HFFc6 (cell line): ENCODE measurements around the gene FOXJ3. TPM values are rescaled to one million over a fixed set of nuclear protein-coding genes. Genes with fewer than 3 reads are reported as not detected.

Source experiments
- DNase-seq: peaks from one replicate; pipeline ENCODE4 v3.0.0-alpha.2; 2018
- H3K27ac Mint-ChIP-seq: 2 replicates; pipeline ENCODE4 v1.8.0; 2020; ENCODE audit warnings: mild to moderate bottlenecking, mixed read lengths
- H3K27me3 Mint-ChIP-seq: 2 replicates; pipeline ENCODE4 v1.8.0; 2021; ENCODE audit warnings: mild to moderate bottlenecking, moderate library complexity, mixed read lengths; ENCODE audit not compliant: insufficient read depth
- H3K36me3 Mint-ChIP-seq: 2 replicates; pipeline ENCODE4 v1.8.0; 2021; ENCODE audit warnings: low read depth, mixed read lengths
- H3K4me1 Mint-ChIP-seq: 2 replicates; pipeline ENCODE4 v1.8.0; 2020; ENCODE audit warnings: low read depth, mixed read lengths
- H3K4me3 Mint-ChIP-seq: 2 replicates; pipeline ENCODE4 v1.8.0; 2020; ENCODE audit warnings: mild to moderate bottlenecking, moderate library complexity, mixed read lengths
- H3K9me3 Mint-ChIP-seq: 2 replicates; pipeline ENCODE4 v1.8.0; 2020; ENCODE audit warnings: mild to moderate bottlenecking, mixed read lengths
- total RNA-seq, 6 experiments: library from RNA; stranded (reverse); fragmentation: NEBNext Ultra II Directional; extraction: Animal tissue kit (Norgen Biotek cat#: 25700); gene quantifications; 2 replicates in 1 of 6; 3 replicates in 5 of 6; pipeline ENCODE4 v1.2.3, GENCODE V29; 2021
- TF ChIP-seq, protein P1 (sequence below): fragments of 200-600 bp; sonication (generic); IDR thresholded peaks from 2 replicates; pipeline ENCODE4 v1.5.0; 2021; ENCODE audit warnings: antibody characterized with exemption, mild to moderate bottlenecking

The FOXJ3 gene
- total RNA-seq, 6 experiments from 2014 or later = 24.5 to 31.3 (median 28.9) TPM

DNA sequence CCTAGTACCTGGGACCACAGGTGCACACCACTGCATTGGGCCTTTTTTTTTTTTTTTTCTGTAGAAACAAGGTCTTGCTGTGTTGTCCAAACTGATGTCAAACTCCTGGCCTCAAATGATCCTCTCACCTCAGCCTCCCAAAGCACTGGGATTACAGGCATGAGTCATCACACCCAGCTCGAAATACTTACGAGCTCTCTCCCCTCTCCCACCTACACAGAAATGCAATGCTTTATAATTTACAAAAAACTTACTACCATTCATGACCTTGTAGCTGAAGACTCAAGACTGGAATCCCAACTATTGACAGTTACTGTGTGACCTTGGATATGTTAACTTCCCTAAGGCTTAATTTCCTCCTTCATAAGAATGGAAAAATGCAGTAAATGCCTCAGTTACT, 18.7 kb downstream of the FOXJ3 start:
- Mint-ChIP-seq H3K27ac (no peak overlapping the region), H3K36me3 (peaks cover 11% of the 10 kb centered on the region), H3K4me3 (no peak overlapping the region), H3K4me1 (peaks cover 96% of the 10 kb centered on the region), H3K9me3 (no peaks in the 10 kb centered on the region), H3K27me3 (no peaks in the 10 kb centered on the region)
- TF ChIP-seq, protein P1, sequence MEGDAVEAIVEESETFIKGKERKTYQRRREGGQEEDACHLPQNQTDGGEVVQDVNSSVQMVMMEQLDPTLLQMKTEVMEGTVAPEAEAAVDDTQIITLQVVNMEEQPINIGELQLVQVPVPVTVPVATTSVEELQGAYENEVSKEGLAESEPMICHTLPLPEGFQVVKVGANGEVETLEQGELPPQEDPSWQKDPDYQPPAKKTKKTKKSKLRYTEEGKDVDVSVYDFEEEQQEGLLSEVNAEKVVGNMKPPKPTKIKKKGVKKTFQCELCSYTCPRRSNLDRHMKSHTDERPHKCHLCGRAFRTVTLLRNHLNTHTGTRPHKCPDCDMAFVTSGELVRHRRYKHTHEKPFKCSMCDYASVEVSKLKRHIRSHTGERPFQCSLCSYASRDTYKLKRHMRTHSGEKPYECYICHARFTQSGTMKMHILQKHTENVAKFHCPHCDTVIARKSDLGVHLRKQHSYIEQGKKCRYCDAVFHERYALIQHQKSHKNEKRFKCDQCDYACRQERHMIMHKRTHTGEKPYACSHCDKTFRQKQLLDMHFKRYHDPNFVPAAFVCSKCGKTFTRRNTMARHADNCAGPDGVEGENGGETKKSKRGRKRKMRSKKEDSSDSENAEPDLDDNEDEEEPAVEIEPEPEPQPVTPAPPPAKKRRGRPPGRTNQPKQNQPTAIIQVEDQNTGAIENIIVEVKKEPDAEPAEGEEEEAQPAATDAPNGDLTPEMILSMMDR = no peak
- no peak for DNase-seq

DNA sequence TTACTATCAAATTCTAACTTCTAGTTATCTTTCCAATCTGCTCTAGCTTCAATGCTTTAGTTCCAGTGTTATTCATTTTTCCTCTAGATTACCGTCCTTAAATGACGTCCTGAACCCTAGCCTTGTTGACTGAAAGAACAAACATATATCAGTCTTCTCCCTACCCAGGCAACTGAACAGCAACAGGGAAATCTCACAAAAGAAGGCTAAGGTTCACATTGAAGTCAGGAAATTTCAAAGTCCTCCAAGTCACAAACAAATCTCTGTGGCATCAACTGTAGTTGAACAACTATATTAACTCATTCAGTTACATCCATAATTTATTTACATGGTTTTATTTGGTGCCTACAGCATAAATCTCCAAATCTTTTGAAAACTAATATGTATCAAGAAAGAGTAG, 19.5 kb downstream of the FOXJ3 start:
- TF ChIP-seq, protein P1 = no peak
- Mint-ChIP-seq H3K27me3 (no peaks in the 10 kb centered on the region), H3K4me3 (no peak overlapping the region), H3K27ac (no peak overlapping the region), H3K4me1 (peaks cover 95% of the 10 kb centered on the region), H3K9me3 (no peaks in the 10 kb centered on the region), H3K36me3 (peaks cover 11% of the 10 kb centered on the region)
- no peak for DNase-seq

DNA sequence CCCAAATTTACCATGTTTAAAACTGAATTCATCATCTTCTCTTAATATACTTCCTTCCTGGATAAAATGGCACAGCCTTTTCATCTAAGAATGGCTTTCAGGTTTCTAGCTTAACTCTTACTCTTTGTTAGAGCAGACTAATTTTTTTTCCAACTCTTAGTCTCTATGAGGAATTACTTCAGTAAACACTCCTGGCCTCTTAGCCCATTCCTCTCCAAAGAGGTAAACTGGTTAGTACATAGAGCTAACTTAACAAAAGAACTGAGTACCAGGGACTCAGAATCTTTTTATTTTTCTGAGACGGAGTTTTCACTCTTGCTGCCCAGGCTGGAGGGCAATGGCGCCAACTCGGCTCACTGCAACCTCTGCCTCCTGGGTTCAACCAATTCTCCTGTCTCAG, 21.1 kb downstream of the FOXJ3 start:
- peaks cover 80% of the 10 kb centered on the region for H3K4me1 Mint-ChIP-seq
- no peaks in the 10 kb centered on the region for H3K9me3 Mint-ChIP-seq
- H3K27ac Mint-ChIP-seq = no peak overlapping the region
- H3K36me3 Mint-ChIP-seq = peaks cover 19% of the 10 kb centered on the region
- TF ChIP-seq, protein P1 = no peak
- no peak overlapping the region for H3K4me3 Mint-ChIP-seq
- H3K27me3 Mint-ChIP-seq = no peaks in the 10 kb centered on the region; the same call in 1 of the 2 replicates
- no peak for DNase-seq

DNA sequence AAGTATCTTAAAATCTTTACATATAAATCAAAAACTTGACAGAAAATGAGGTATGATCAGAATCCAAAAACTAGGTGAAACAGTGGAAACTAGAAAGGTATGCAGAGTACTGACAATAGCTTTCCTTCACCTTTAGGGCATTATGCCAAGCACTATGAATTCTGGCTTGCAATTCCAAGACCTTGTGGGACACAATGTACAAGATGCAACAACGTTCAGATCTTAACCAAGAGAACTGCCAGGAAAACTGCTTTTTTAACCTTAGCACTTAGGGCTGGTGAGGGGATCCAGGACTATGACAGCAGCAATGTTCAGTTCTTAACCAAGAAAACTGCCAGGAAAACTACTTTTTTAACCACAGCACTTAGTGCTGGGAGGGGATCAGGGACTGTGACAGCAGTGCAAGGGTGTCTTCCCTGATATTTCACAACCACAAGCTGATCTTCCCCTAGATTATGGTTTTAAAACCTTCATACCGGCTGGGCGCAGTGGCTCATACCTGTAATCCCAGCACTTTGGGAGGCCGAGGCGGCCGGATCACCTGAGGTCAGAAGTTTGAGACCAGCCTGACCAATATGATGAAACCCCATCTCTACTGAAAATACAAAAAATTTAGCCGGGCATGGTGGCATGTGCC, 22.3 kb downstream of the FOXJ3 start:
- H3K9me3 Mint-ChIP-seq = no peaks in the 10 kb centered on the region
- peaks cover 69% of the 10 kb centered on the region for H3K4me1 Mint-ChIP-seq
- no peak overlapping the region for H3K4me3 Mint-ChIP-seq
- peaks cover 25% of the 10 kb centered on the region for H3K36me3 Mint-ChIP-seq
- H3K27me3 Mint-ChIP-seq = no peaks in the 10 kb centered on the region; the same call in 1 of the 2 replicates
- TF ChIP-seq, protein P1 = no peak
- no peak for DNase-seq
- H3K27ac Mint-ChIP-seq = no peak overlapping the region

DNA sequence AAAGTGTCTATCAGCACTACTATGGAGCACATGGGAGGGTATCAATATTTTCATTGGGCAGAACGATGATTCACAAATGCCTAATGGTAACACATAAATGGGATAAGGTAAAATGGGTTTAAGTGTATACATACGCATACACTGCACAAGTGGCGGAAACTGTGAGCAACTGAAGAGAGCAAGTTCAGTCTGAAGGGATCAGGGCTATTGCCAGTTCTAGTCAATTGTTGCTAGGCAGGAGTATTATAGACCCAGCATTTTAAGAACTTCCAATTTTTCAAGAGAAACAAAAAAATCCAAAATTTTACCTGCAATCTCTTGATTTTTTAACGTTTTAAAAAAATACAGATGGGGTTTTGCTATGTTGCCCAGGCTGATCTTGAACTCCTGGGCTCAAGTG, 23.1 kb downstream of the FOXJ3 start:
- no peak overlapping the region for H3K4me3 Mint-ChIP-seq
- no peaks in the 10 kb centered on the region for H3K9me3 Mint-ChIP-seq
- DNase-seq = no peak
- no peaks in the 10 kb centered on the region; the same call in 1 of the 2 replicates for H3K27me3 Mint-ChIP-seq
- peaks cover 20% of the 10 kb centered on the region for H3K36me3 Mint-ChIP-seq
- TF ChIP-seq, protein P1 = no peak
- no peak overlapping the region for H3K27ac Mint-ChIP-seq
- H3K4me1 Mint-ChIP-seq = peaks cover 61% of the 10 kb centered on the region
